T-cell (primary cell): ENCODE measurements around the gene TMSB10. TPM values are rescaled to one million over a fixed set of nuclear protein-coding genes. Genes with fewer than 3 reads are reported as not detected.
"Not testable (repeated sequence)": the region's sequence is repeated elsewhere in the genome, so short reads cannot be mapped to it uniquely, and the experiment has no call there.

ENCODE experiments used
- ATAC-seq, 4 experiments: fragments of 200-7000 bp in 3 of 4; fragments of 150-1000 bp in 1 of 4; cut with Tn5 transposase; replicated peaks in 1 of 4; 1 replicate in 3 of 4; 2 replicates in 1 of 4; pipeline ENCODE4 v1.10.0; 2021; ENCODE audit warnings: moderate library complexity in 3 of 4, mild to moderate bottlenecking in 2 of 4, moderate number of reproducible peaks in 1 of 4
- CTCF ChIA-PET, 2 donors: fragments of 300-600 bp; sonication (Branson Sonifier 250); formaldehyde crosslinking; loops; one replicate each; lab custom pipeline; 2022; ENCODE audit warnings: antibody characterized with exemption in 2 of 2; lab: Charles Lee
- POLR2A ChIA-PET, 2 donors: fragments of 300-600 bp; sonication (Branson Sonifier 250); formaldehyde crosslinking; loops; one replicate each; lab custom pipeline; 2022; ENCODE audit warnings: antibody characterized with exemption in 2 of 2; lab: Charles Lee
- DNase-seq, 35 experiments: peaks; one replicate each; pipeline versions ENCODE4 v3.0.0 to v3.0.0-alpha.2; 2013 to 2023
- H3K27ac ChIP-seq: one replicate; pipeline ENCODE4 v1.5.1; 2013; ENCODE audit warnings: low read length
- H3K27me3 ChIP-seq, 2 experiments: replicated peaks in 1 of 2; 1 replicate in 1 of 2; 2 replicates in 1 of 2; pipeline versions ENCODE4 v1.6.1 to v1.7.0; 2013; ENCODE audit warnings: low read length in 1 of 2, mixed read lengths in 1 of 2; ENCODE audit not compliant: control insufficient read depth in 2 of 2, insufficient read depth in 2 of 2; ENCODE audit errors: extremely low read depth in 1 of 2
- H3K36me3 ChIP-seq, 2 donors: 1 replicate in 1 of 2; 2 replicates in 1 of 2; pipeline versions ENCODE4 v1.6.1 to v1.7.0; 2013; ENCODE audit warnings: low read length in 1 of 2; ENCODE audit not compliant: control insufficient read depth in 2 of 2, insufficient read depth in 1 of 2; ENCODE audit errors: extremely low read depth in 1 of 2
- H3K4me1 ChIP-seq, 2 experiments: 1 replicate in 1 of 2; 2 replicates in 1 of 2; pipeline versions ENCODE4 v1.6.1 to v1.7.0; 2013; ENCODE audit warnings: low read length in 2 of 2, mixed read lengths in 1 of 2; ENCODE audit not compliant: insufficient read depth in 2 of 2, control insufficient read depth in 1 of 2; ENCODE audit errors: extremely low read depth in 1 of 2
- H3K4me3 ChIP-seq, 2 donors: 1 replicate in 1 of 2; 2 replicates in 1 of 2; pipeline versions ENCODE4 v1.5.1 to v1.7.0; 2013; ENCODE audit warnings: mild to moderate bottlenecking in 2 of 2, low read length in 1 of 2, moderate library complexity in 1 of 2; ENCODE audit not compliant: control insufficient read depth in 1 of 2; ENCODE audit errors: extremely low read depth in 1 of 2
- H3K9me3 ChIP-seq: 2 replicates; pipeline ENCODE4 v1.7.0; 2013
- H3K27ac Mint-ChIP-seq, 2 donors: one replicate each; pipeline ENCODE4 v1.8.0; 2020 to 2021; ENCODE audit warnings: mild to moderate bottlenecking in 2 of 2, mixed read lengths in 2 of 2
- H3K27me3 Mint-ChIP-seq, 2 donors: one replicate each; pipeline ENCODE4 v1.8.0; 2021 to 2022; ENCODE audit warnings: mixed read lengths in 2 of 2
- H3K36me3 Mint-ChIP-seq: one replicate; pipeline ENCODE4 v1.8.0; 2021; ENCODE audit warnings: mixed read lengths
- H3K4me1 Mint-ChIP-seq, 3 donors: one replicate each; pipeline ENCODE4 v1.8.0; 2020 to 2022; ENCODE audit warnings: mixed read lengths in 3 of 3, mild to moderate bottlenecking in 1 of 3
- H3K4me3 Mint-ChIP-seq, 3 donors: one replicate each; pipeline ENCODE4 v1.8.0; 2020 to 2022; ENCODE audit warnings: mild to moderate bottlenecking in 3 of 3, mixed read lengths in 3 of 3, moderate library complexity in 3 of 3
- H3K9me3 Mint-ChIP-seq, 3 donors: one replicate each; pipeline ENCODE4 v1.8.0; 2020 to 2022; ENCODE audit warnings: mixed read lengths in 3 of 3
- WGBS: methylation state at CpG from one replicate; pipeline ENCODE4 v1.1.5; 2013; ENCODE audit warnings: missing lambda C conversion rate; ENCODE audit not compliant: insufficient coverage; 5-methylcytosine and 5-hydroxymethylcytosine counted together
- total RNA-seq, 35 experiments: library from RNA in 6 of 35; stranded (reverse) in 6 of 35; fragments of 120-200 nt in 1 of 35; gene quantifications; one replicate each; pipeline versions ENCODE4 v1.2.1 to v1.2.4 and lab custom pipeline; 2013 to 2026

The TMSB10 gene
- total RNA-seq, 5 donors from 2014 or later (not counting 1 experiment from before 2014, with no cell fraction given), result 1,423 to 1,890 (median 1,689) TPM

DNA sequence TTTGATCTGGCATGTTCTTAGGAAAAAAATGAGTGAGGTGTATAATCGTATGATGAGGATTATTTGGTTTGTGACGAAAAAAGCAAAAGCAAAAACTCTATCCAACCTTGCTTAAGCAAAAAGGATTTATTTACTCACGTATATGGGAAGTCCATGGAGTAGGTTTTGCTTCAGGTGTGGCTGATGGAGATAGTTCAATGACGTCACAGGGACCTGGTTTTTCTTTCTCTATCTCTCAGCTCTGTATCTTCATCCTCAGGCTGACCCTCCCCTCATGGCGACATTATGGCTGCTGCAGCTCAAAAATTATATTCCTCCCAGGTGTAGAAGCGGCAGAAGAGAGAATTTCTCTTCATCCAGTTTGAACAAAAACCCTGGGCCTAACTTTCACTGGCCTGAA, 8.9 kb downstream of the TMSB10 start:
- Histone ChIP-seq H3K36me3 (no peaks in the 10 kb centered on the region), H3K9me3 (no peaks in the 10 kb centered on the region), H3K27ac (no peak overlapping the region), H3K4me1 (peaks cover 10 to 13% of the 10 kb centered on the region in 2 experiments), H3K27me3 (no peaks in the 10 kb centered on the region), H3K4me3 (no peak overlapping the region)
- ChIA-PET POLR2A (no interaction called here), CTCF (interaction anchor here in 1 of 2 donors (1.5 kb wide), 1 partner anchor 12 kb away, joined by 5 read pairs; no protein-coding TSS in a partner anchor)
- H3K27me3 Mint-ChIP-seq, result no peaks in the 10 kb centered on the region
- no peak overlapping the region for H3K27ac Mint-ChIP-seq
- DNase-seq (no peak), ATAC-seq (no peak)
- no peaks in the 10 kb centered on the region for H3K36me3 Mint-ChIP-seq
- 100% methylated on average over 1 of the region's 6 CpGs for WGBS
- H3K4me3 Mint-ChIP-seq, result no peak overlapping the region
- peaks cover 2 to 10% (median 3%) of the 10 kb centered on the region in 3 donors for H3K9me3 Mint-ChIP-seq
- peaks cover 19 to 34% (median 30%) of the 10 kb centered on the region in 3 donors for H3K4me1 Mint-ChIP-seq

DNA sequence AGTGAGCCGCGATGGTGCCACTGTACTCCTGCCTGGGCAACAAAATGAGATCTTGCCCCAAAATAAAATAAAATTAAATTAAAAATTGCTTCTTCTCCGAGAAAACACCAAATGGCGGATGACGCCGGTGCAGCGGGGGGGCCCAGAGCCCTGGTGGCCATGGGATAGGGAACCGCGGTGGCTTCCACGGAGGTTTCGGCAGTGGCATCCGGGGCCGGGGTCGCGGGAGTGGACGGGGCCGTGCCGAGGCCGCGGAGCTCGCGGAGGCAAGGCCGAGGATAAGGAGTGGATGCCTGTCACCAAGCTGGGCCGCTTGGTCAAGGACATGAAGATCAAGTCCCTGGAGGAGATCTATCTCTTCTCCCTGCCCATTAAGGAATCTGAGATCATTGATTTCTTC, 10.2 kb downstream of the TMSB10 start:
- DNase-seq, CTCF ChIA-PET, H3K9me3 ChIP-seq, H3K36me3 ChIP-seq, H3K27me3 Mint-ChIP-seq, H3K4me3 ChIP-seq, H3K27ac Mint-ChIP-seq, H3K36me3 Mint-ChIP-seq, H3K27ac ChIP-seq, H3K27me3 ChIP-seq, H3K9me3 Mint-ChIP-seq, ATAC-seq, POLR2A ChIA-PET, H3K4me3 Mint-ChIP-seq: not testable (repeated sequence)
- peaks cover 30 to 37% (median 34%) of the 10 kb centered on the region in 3 donors for H3K4me1 Mint-ChIP-seq
- peaks cover 19 to 20% of the 10 kb centered on the region in 2 experiments for H3K4me1 ChIP-seq
- WGBS, result 96% methylated on average over 8 of the region's 24 CpGs

DNA sequence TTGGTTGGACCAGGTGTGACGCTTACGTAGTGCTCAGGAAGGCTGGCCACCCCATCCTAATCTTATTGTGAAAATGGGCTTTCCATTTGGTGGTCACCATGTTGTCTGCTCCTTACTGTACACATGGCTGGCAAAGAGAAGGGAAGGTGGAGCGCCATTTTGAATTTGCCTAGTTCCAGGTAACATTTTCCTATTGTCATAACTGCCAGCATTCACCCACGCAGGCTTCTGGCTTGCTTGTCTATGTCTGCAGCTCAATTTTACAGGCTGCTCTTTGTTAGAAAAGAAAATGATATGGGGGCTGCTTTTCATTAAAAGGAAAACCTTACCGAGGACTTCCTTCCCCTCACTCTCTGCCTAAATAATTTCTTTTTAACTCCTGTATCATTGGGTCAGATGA, 12.4 kb downstream of the TMSB10 start:
- H3K4me1 Mint-ChIP-seq, result peaks cover 28 to 39% (median 30%) of the 10 kb centered on the region in 3 donors
- H3K9me3 ChIP-seq, H3K27ac ChIP-seq, H3K27me3 ChIP-seq, H3K27me3 Mint-ChIP-seq, H3K9me3 Mint-ChIP-seq, ATAC-seq, DNase-seq, H3K36me3 Mint-ChIP-seq, H3K36me3 ChIP-seq, H3K4me3 ChIP-seq: not testable (repeated sequence)
- CTCF ChIA-PET, result interaction anchor here in 1 of 2 donors (0.9 kb wide), 1 partner anchor 11 kb away, joined by 5 read pairs; no protein-coding TSS in a partner anchor
- no CpG with 5 or more reads among the region's 5 CpGs for WGBS
- peak overlapping the region in 1 of 3 donors; percentile 38 for H3K4me3 Mint-ChIP-seq
- peak overlapping the region in 1 of 2 donors; percentile 93 for H3K27ac Mint-ChIP-seq
- H3K4me1 ChIP-seq, result peaks cover 19 to 23% of the 10 kb centered on the region in 2 experiments
- POLR2A ChIA-PET, result interaction anchor here (0.6 to 1.0 kb wide), 3 partner anchors 11 to 401 kb away, joined by 3 to 6 read pairs (median 5); partner anchors contain the start of gene DNAH6 (in 1 of the 2)

DNA sequence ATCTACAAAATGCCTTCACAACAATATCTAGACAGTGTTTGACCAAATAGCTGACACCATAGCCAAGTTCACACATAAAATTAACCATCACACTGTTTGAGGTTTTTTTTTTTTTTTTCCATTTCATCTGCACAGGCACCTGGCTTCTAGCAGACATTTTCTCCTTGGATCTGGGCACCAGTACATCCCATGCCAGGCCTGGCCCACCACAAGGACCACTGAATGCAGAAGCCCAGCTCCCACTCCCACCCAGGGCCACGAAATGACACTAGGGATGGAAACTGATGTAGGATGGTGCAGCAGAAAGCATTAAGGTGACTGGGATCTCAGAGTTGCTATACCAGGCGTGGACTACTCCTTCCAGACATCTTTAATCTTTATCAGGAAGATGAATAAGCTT, 13.0 kb downstream of the TMSB10 start:
- Mint-ChIP-seq H3K4me3 (peak overlapping the region in 1 of 3 donors; percentile 38), H3K9me3 (no peaks in the 10 kb centered on the region), H3K27ac (peak overlapping the region; percentile 87 to 93), H3K4me1 (peaks cover 30 to 43% (median 30%) of the 10 kb centered on the region in 3 donors), H3K36me3 (no peaks in the 10 kb centered on the region), H3K27me3 (no peaks in the 10 kb centered on the region)
- ATAC-seq (no peak), DNase-seq (no peak)
- WGBS, result no CpG with 5 or more reads among the region's 2 CpGs
- no peaks in the 10 kb centered on the region for H3K9me3 ChIP-seq
- peaks cover 19 to 24% of the 10 kb centered on the region in 2 experiments for H3K4me1 ChIP-seq
- ChIA-PET POLR2A (interaction anchor here (0.5 to 1.0 kb wide), 3 partner anchors 12 to 402 kb away, joined by 3 to 6 read pairs (median 5); partner anchors contain the start of gene DNAH6 (in 1 of the 2)), CTCF (interaction anchor here (0.6 kb wide), 4 partner anchors 11 to 93 kb away, joined by 3 to 11 read pairs (median 5); no protein-coding TSS in a partner anchor)
- H3K4me3 ChIP-seq, result no peak overlapping the region
- H3K27ac ChIP-seq, result peak overlapping the region; percentile 19
- H3K27me3 ChIP-seq, result no peaks in the 10 kb centered on the region
- no peaks in the 10 kb centered on the region for H3K36me3 ChIP-seq

DNA sequence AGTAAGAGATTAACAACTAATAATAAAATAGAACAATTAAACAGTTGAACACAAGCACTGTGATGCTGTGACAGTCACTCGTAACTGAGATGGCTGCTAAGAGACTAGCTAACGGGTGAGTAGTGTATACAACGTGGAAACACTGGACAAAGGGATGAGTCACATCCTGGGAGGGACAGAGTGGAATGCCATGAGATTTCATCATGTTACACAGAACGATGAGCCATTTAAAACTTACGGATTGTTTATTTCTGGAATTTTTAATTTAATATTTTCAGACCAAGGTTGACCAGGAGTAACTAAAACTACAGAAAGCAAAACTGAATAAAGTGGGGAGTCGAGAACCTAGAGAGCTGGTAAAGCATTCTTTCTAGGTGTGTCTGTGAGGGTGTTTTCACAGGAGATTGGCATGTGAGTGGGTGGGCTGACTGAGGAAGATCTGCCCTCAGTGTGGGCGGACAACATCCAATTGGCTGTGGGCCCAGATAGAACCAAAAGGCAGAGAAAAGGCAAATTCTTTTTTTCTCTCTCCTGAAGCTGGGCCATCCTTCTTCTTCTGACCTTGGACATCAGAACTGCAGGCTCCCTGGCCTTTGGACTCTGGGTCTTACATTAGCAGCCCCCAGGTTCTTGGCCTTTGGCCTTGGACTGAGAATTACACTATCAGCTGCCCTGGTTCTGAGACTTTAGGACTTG, 14.6 kb downstream of the TMSB10 start:
- ChIA-PET CTCF (interaction anchor here (0.6 to 1.2 kb wide), 3 partner anchors 13 to 79 kb away, joined by 3 to 4 read pairs (median 3); no protein-coding TSS in a partner anchor), POLR2A (interaction anchor here (0.6 to 1.3 kb wide), 4 partner anchors 14 to 179 kb away, joined by 3 to 4 read pairs (median 3); partner anchors contain the start of gene TMSB10 (in 1 of the 2))
- peaks cover 41 to 54% (median 43%) of the 10 kb centered on the region in 3 donors for H3K4me1 Mint-ChIP-seq
- Histone ChIP-seq H3K36me3 (no peaks in the 10 kb centered on the region), H3K4me3 (no peak overlapping the region), H3K9me3 (no peaks in the 10 kb centered on the region), H3K27me3 (no peaks in the 10 kb centered on the region), H3K4me1 (peaks cover 25 to 40% of the 10 kb centered on the region in 2 experiments), H3K27ac (peak overlapping the region; percentile 26)
- no peaks in the 10 kb centered on the region for H3K36me3 Mint-ChIP-seq
- no peaks in the 10 kb centered on the region for H3K27me3 Mint-ChIP-seq
- peak in 14 of 35 experiments; percentile 21 to 57 (median 38) for DNase-seq
- no peaks in the 10 kb centered on the region for H3K9me3 Mint-ChIP-seq
- H3K27ac Mint-ChIP-seq, result peak overlapping the region; percentile 87 to 93
- whole genome bisulfite sequencing, result 48% methylated on average over 5 of the region's 7 CpGs
- H3K4me3 Mint-ChIP-seq, result peak overlapping the region; percentile 46 to 58 (median 50)
- ATAC-seq, result peak; percentile 56 to 75 (median 57)

DNA sequence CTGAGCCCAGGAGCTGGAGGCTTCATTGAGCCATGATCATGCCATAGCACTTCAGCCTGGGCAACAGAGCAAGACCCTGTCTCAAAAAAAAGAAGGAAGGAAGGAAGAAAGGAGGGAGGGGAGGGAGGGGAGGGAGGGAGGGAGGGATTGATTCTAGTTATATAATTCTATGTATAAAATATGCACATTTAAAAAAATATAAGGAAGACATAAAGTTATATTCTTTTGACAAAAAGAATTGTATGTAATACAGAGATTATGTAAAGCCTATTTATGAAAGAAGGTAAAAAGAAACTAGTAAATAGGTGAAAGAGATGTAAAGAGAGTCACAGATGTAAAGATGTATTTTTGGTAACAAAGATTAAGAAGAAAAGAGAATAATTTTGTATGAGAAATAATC, 17.6 kb downstream of the TMSB10 start:
- no peaks in the 10 kb centered on the region for H3K36me3 ChIP-seq
- no peaks in the 10 kb centered on the region for H3K9me3 ChIP-seq
- peaks cover 34 to 65% of the 10 kb centered on the region in 2 experiments for H3K4me1 ChIP-seq
- H3K27me3 ChIP-seq, result no peaks in the 10 kb centered on the region
- Mint-ChIP-seq H3K9me3 (no peaks in the 10 kb centered on the region), H3K4me1 (peaks cover 59 to 69% (median 60%) of the 10 kb centered on the region in 3 donors), H3K4me3 (no peak overlapping the region), H3K27ac (peak overlapping the region; percentile 44 to 75), H3K36me3 (no peaks in the 10 kb centered on the region), H3K27me3 (no peaks in the 10 kb centered on the region)
- DNase-seq (no peak), ATAC-seq (no peak)
- POLR2A ChIA-PET, result no interaction called here
- H3K4me3 ChIP-seq, result no peak overlapping the region
- no peak overlapping the region for H3K27ac ChIP-seq
- CTCF ChIA-PET, result interaction anchor here (0.6 to 1.0 kb wide), 5 partner anchors 13 to 1263 kb away, joined by 3 to 5 read pairs (median 4); no protein-coding TSS in a partner anchor
